NCI-H2029 treated with DMSO at 0.1 percent for 48 hours (cell line): ENCODE results near the gene TCERG1L.
"Not testable (repeated sequence)": the region's sequence is repeated elsewhere in the genome, so short reads cannot be mapped to it uniquely, and the experiment has no call there.

Source experiments
- DNase-seq: peaks from one replicate; lab custom pipeline; 2025; lab: John Stamatoyannopoulos, UW

Gene TCERG1L

DNA sequence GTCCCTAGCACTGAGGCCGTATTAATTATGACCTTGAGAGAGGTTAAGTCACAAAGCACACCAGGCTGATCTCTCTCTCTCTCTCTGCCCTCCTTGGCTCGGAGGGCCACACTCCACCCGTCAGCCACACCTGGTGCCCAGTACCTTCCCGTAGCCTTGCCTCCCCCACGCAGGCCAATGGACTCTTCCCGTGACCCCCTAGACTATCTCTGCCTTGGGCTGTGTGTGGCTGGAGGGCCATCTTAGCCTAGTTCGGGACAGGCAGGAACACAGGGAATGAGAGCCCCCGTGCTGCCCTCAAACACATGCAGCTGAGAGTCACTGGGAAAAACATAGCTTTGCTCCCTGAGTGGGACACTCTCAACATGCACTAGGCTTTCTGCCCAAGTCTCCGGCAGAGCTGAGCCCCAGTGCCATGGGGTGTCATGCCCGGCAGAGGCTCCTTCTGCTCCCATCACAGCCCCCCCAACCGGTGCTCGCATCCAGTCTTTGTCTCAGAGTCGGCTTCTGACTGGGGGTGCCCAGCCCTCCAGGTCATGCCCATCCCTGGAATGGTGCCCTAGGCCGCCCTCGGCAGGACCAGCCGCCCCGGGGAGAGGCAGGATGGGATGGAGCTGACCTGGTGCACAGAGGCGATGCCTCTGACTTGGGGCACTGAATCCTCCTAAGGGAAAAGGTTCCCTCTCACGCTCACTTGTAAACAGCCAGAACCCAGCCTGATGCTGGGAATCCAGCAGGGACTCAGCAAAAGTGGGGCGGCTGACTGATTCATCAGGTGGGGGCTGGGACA lies 63.0 kb downstream of the TCERG1L start:
- DNase-seq: no peak

DNA sequence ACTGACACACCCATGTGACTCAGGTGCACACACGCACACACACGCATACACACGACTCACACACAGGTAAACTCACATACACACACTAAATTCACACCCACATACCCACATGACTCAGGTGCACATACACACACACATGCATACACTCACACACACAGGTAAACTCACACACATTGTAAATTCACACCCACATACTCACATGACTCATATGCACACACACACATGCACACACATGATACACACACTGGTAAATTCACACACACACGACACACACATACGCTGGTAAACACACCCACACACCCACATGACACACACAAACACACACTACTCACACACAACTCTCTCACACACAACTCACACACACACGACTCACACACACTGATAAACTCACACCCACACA lies 63.6 kb downstream of the TCERG1L start:
- DNase-seq: no peak

DNA sequence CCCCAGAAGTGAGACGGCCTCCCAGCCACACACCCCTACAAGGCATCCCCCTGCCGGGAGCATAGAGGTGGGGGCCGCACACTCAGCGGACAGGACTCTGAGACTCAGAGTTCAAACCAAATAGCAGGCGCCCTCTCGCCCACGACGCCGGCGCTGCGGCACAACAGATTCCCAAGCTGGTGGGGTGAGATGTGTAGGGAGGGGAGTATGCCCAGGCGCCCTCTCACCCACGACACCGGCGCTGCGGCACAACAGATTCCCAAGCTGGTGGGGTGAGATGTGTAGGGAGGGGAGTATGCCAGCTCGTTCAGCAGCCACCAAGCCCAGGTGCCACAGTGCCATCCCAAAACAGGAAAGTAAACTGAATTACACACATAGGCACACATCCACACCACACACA lies 64.7 kb downstream of the TCERG1L start:
- no peak for DNase-seq

DNA sequence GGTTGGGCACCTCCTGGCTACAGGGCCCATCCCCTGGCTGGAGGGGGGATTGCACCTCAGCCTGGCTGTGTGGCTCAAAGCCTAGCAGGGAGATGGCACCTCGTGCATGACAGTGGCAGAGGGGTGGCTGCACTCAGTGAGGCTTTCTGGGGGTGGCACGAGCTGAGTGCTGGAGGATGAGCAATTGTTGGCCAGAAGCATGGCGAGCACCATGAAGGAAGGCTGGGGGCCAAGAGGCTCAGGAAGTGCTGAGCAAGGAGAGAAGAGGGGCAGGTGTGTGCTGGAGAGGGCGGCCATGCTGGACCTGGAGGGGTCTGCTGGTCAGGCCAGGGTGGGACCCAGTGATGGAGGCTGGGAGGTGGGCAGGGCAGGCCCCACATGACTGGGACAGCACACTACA lies 65.4 kb downstream of the TCERG1L start:
- no peak for DNase-seq

DNA sequence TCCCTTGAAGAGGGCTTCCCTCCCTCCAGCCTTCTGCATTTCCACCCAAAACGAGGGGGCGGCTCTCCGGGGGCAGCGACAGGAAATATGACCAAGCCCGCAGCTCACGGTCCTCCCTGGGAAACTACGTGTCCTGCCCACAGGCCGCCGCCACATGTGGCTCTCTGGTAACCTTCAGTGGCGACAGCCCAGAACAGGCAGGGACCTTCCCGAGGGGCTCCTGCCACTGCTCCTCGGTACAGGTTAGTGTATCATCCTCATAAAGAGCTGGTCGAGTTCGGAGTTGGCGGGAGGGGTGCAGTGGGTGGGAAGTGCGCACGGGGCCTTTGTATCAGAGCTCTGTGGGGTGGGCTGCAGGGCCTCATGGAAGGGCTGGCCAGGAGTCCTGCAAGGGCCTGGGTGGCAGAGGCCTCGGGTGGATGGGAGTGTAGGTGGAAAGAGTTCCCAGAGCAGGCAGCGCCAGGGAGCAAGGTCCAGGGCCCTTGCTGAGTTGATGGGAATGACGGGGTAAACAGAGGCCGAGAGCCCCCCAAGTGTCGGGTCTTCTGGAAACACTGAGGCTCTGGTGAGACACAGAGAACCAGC lies 66.0 kb downstream of the TCERG1L start:
- no peak for DNase-seq

DNA sequence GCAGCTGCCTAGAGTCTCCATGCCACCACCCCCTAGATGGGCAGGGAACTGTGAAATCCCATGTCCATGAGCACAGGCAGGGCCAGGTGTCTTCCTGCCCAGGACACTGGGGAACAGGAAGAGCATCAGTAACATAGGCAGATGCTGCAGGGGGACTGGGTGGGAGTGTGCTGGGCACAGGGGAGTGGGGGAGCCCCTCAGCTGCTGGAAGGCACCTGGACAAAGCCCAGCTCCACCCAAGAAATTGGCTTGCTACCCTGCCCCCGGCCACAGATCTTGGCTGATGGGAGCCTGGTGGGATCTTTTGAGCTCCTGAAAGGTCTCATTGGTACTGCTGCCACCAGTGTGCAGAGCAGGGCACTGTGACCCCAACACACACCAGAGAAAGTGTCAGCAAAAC lies 66.7 kb downstream of the TCERG1L start:
- no peak for DNase-seq

DNA sequence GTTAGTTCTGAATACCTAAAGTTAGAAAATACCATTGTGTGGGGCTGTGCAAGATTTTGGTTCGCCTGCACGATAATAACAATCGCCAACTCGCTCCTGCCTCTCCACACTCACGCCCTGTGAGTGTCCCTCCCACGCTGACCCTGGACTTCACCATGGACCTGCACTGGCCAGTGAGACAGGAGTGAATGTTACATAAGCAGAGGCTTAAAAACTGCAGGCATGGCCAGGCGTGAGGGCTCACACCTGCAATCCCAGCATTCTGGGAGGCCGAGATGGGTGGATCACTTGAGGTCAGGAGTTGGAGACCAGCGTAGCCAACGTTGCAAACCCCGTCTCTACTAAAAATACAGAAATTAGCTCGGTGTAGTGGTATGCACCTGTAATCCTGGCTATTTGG lies 68.4 kb downstream of the TCERG1L start:
- DNase-seq: no peak

DNA sequence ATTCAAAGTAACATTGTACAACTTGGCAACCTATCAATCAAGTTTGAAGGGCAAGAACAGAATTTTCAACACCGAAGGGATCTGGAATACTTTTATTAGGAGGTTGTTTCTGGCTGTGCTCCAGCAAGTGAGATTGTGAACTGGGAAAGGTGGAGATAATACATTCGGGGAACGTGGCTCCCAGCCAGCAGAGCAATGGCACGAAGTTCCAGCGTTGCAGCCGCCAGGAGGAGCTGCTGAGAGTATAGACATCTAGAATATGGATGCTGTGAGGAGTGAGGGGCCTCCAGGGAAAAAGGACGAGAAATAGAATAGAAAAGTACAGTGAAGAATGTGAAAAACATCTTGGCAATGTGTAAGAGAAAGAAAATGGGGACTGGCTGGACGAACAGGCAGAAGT lies 69.5 kb downstream of the TCERG1L start:
- DNase-seq: no peak

DNA sequence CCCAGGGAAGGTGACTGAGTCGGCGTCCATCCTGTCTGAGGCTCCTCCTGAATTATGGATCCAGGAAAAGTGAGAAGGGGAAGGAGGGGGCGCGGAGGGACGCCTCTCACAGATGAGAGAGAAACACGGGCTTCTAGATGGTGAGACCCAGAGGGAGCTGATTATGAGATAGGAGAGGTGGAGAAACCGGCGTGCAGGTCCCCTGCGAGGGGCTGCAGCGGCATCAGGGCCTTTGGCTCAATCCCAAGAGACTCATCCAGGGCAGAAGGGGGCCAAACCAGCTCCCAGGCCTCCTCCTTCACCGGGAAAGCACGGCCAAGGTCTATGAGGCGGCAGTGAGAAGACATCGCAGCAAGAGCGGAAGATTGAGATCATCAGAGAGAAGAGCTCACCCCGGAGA lies 70.8 kb downstream of the TCERG1L start:
- no peak for DNase-seq

DNA sequence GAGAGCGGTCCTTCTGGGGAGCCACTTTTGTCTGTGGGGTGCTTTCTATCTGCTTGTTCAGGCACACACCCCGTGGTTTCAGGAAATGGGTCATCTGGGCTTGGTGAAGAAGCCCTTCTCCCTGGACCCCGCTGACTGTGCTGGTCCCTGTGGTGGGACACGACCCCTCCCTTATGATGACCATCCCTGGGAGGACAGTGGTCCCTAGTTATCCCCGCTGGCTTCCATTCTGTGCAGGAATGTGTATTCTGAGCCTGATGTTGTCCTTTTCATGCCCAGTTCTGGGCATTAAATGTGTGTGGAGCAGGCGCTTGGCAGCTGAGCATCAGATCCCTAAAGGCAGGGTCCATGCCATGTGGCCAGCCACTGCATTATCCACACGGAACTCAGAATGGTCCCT lies 71.6 kb downstream of the TCERG1L start:
- DNase-seq: no peak

DNA sequence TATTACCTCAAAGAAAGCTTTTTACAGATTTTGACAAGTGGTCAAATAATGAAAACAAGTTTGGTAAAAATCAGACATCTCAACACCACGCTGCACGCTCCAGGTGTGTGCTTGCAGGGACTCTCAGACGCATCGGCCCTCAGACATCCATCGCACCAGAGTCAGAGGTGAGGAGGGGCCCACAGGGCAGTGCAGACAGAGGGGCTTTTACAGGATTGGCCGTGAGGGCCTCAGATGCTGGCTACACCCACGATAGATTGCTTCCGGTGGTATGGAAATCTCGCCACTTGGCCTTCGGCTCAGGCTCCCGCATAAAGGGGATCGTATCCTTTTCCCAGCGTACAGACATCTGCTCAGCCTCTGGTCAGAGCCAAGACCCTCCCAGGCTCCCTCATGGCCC lies 72.1 kb downstream of the TCERG1L start:
- no peak for DNase-seq

DNA sequence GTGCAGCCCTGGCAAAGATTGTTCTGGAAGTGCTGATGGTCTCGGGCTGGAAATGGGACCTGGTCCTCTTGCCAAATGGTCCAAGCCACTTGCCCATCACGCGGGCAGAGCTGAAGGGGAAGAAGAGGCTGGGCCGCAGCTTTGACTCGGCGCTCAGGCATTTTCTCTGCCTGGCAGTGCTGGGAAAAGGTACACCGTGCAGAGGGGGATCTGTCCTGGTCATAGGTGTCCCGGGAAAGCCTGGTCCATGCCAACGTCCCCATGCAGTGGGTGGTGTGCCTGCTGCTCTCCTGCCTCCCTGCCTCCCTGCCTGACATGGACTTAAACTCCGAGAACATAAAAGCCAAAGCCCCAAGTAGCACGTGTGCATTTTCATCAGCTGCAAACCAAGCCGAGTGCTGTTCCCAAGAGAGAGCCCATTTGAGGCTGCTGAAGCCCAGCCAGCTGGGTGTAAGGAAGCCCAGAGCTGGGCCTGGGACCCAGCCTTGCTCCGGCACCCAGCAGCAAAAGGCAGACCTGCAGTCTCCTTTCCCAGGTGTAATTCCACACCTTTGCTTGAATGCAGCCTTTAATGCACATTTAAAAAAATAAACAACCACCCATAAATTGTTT lies 72.7 kb downstream of the TCERG1L start:
- no peak for DNase-seq

DNA sequence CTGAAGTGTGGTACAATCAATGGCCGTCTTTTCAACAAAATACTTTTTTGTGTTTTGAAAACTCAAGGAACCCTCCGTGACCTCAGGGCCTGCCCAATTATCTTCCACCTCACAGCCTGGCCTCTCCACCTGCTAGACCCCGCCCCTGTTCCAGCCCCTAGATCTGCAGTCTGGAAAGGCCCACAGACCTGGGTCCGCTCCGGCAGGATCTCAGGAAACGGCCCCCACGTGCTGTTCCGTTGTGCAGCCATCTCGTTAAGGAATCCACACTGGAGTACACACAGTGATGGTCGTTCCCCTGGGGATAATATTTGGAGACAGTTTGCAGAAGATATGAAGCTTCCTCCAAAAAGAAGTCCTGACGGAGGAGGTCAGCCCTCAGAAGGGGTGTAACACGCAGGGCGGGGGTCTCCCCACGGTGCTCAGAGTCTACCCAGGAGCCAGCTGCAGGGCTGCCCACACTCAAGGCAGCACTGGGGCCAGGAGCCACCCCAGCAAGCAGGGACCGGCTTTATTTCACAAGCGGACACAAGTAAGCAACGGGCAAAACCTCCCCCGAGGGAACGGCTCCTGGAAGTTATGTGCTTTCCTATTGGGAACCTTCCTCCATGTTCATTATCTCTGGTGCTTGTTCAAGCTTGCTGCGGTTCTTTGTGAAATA lies 73.4 kb downstream of the TCERG1L start:
- DNase-seq: no peak

DNA sequence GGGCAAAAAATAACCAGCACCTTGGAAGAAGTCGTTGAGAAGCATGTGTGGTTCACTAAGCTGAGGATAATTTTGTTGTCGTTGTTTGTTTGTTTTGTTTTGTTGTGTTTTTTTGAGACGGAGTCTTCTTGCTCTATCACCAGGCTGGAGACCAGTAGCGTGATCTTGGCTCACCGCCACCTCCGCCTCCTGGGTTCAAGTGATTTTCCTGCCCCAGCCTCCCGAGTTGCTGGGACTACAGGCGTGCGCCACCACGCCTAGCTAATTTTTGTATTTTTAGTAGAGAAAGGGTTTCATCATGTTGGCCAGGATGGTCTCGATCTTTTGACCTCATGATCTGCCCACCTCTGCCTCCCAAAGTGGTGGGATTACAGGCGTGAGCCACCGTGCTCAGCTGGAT lies 76.9 kb downstream of the TCERG1L start:
- DNase-seq: not testable (repeated sequence)

DNA sequence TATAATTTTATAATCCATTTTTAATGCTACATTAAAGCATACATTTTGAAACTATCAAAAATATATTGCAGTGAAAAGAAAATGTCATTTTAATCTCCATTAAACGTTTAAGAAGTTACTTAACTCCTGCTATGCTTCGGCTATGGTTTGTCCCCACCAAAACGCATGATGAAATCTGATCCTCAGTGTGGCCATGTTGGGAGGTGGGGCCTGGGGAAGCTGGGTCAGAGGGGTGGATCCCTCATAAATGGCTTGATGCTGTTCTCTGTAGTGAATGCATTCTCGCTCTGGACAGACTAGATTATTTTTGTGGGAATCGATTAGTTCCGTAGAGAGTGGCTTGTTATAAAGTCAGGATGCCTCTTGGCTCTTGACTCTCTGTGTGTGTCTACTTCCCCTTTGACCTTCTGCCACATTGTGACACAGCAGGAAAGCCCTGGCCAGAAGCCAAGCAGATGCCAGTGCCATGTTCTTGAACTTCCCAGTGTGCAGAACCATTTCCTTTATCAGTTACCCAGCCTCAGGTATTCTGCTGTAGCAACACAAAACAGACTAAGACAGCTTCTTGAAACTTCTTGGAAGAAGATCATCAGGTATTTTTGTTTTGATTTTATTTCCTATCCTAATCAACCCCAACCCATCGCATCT lies 77.8 kb downstream of the TCERG1L start:
- DNase-seq: no peak

DNA sequence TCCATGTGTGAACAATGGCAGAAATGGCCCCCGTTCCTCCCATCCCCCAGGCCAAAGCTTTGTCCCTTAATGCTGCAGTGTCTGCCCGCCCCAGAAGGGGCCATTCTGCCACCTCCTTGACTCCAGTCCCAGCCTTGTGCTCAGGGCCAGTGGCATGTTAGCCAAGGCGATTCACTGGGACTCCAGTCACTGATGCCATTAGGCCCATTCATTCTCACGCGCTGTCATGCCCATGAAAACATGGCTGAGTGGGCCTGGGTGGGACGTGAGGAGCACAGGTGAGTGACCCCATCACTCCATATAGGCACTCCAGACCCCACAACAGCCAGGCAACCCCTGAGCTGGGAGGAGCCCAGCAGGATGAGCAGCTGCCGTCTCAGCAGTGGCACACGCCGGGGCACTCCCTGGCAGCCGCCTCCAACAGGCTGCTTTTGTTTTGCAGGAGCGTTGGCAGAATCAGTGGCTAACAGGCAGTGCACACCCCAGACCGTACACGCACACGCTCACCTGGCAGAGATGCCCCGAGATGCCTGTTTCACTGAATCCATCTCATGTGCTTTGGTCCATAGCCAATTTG lies 79.5 kb downstream of the TCERG1L start:
- no peak for DNase-seq

DNA sequence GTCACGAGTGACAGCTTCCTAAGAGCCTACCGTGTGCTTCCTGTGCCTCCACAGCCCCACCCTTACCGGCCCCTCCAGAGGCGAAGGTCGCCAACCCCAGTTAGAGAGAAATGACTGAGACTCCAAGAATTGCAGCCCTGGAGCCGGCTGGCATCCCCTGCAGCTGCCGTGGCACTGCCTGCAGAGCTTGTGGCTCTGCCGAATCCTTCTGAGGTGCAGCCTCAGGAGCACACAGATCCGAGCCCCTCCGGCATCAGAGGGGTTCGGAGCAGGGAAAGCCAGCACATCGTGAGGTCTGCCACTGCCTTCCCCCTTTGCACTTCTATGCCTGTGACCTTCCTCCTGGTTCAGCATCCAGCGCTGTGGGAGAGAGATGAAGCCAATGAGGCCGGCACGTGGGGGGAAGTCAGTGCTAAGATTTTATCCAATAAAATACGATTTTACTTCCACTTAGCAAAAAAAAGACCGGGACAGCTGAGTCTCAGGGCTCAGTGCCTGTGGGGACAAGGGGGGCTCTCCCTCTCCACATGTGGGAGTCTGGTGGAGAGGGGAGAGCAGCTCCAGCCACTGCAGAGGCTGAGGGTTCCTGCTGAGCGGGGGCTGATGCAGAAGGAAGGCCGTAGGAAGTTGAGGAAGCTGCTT lies 80.1 kb downstream of the TCERG1L start:
- no peak for DNase-seq

DNA sequence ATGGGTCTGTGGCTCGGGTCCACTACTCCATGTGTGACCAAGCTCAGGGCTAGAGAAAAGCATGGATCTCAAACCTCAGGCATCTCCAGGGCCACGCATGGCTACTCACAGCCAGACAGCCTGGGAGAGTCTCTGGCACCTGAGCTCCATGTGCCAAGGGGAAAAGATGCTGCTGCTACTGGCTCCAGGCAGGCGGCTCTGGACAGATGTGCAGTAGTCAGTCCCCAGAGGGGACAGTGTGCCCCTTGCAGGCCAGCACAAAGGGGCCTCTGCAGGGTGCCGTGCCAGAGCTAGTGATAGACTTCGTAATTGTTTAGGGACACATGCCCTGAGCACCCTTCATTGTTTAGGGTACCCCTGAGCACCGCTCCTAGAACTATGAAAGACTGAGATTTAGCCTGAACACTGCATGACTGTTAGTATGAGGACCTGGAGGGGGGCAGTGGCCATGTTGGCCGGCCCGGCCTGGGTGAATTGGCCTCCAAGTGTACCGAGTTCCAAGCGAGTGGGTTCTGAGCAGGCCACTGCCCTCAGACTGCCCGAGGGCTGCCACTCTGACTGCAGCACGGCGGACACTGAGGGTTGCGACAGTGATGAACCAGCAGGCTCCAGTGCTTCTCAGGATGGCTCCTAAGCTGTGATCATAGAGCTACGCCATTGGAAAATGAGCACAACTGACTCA lies 80.7 kb downstream of the TCERG1L start:
- DNase-seq: no peak

DNA sequence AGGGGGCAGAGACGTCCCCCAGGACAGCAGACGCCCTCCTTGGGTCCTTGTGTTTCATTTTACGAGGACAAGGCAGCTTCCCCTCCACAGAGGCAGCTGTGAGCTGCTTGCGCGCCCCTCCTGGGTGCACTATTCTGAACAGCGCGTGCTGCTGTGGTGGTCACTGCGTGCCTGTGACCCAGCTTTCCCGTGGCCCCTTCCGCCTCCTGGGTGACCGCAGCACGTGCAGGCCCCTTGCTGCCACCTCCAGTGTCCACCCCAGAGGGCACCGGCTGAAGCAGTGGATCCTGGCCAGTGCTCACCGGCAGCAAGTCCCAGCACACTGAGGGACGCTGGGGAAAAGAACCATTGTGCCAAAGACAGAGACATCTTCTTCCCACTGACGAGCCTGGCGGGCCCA lies 81.4 kb downstream of the TCERG1L start:
- DNase-seq: no peak

DNA sequence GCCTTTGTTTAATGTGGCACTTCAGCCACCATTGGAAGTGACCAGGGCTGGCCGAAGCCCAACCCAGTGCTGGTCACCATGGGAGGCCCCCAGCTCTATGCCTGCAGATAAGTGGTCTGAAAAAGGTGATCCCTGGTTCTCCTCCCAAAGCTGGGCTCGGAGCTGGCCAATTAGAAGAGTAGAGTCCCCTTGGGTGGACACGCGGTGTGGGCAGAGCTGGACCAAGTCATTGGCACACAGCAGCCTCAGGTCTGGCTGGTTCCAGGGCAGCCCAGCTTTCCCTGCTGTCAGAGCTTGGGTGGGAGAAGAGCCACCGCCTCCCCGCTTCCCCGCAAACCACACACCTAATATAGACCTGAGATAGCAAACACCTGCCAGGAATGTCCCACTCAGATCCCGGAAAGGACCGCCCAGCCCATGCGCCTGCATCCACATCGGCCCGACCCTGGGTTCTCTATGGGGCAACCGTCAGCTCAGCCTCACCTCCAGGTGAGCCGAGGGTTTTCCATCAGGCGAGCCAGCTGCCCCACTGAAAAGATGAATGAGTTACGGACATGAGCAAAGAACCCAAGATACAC lies 84.3 kb downstream of the TCERG1L start:
- no peak for DNase-seq
